Ishikawa (cell line): ENCODE results near the gene SKIDA1.

Experiments
- CEBPB ChIP-seq: IDR thresholded peaks from 2 replicates; pipeline ENCODE4 v1.6.1; 2012
- CREB1 ChIP-seq: IDR thresholded peaks from 2 replicates; pipeline ENCODE4 v1.6.1; 2012; ENCODE audit warnings: low read depth
- EGR1 ChIP-seq: IDR thresholded peaks from 2 replicates; pipeline ENCODE4 v1.6.1; 2012
- EP300 ChIP-seq: IDR thresholded peaks from 2 replicates; pipeline ENCODE4 v1.6.1; 2012; ENCODE audit warnings: borderline replicate concordance
- FOXM1 ChIP-seq: IDR thresholded peaks from 2 replicates; pipeline ENCODE4 v1.6.1; 2012; ENCODE audit warnings: low read depth, borderline replicate concordance
- NFIC ChIP-seq: IDR thresholded peaks from 2 replicates; pipeline ENCODE4 v1.6.1; 2012
- RAD21 ChIP-seq: IDR thresholded peaks from 2 replicates; pipeline ENCODE4 v1.6.1; 2012; ENCODE audit warnings: low read depth
- TAF1 ChIP-seq: IDR thresholded peaks from 2 replicates; pipeline ENCODE4 v1.6.1; 2012; ENCODE audit warnings: low read depth, mild to moderate bottlenecking
- TCF12 ChIP-seq: IDR thresholded peaks from 2 replicates; pipeline ENCODE4 v1.6.1; 2012; ENCODE audit warnings: low read depth
- TEAD4 ChIP-seq: IDR thresholded peaks from 2 replicates; pipeline ENCODE4 v1.6.1; 2012
- USF1 ChIP-seq: IDR thresholded peaks from 2 replicates; pipeline ENCODE4 v1.6.1; 2012
- YY1 ChIP-seq: IDR thresholded peaks from 2 replicates; pipeline ENCODE4 v1.6.1; 2012; ENCODE audit warnings: low read depth
- ZBTB7A ChIP-seq: IDR thresholded peaks from 2 replicates; pipeline ENCODE4 v1.6.1; 2012; ENCODE audit warnings: low read depth
- TF ChIP-seq, protein P1 (sequence below): IDR thresholded peaks from 2 replicates; pipeline ENCODE4 v1.6.1; 2012; ENCODE audit warnings: low read depth, mild to moderate bottlenecking
- TF ChIP-seq, protein P2 (sequence below): IDR thresholded peaks from 2 replicates; pipeline ENCODE4 v1.6.1; 2012

The SKIDA1 gene

DNA sequence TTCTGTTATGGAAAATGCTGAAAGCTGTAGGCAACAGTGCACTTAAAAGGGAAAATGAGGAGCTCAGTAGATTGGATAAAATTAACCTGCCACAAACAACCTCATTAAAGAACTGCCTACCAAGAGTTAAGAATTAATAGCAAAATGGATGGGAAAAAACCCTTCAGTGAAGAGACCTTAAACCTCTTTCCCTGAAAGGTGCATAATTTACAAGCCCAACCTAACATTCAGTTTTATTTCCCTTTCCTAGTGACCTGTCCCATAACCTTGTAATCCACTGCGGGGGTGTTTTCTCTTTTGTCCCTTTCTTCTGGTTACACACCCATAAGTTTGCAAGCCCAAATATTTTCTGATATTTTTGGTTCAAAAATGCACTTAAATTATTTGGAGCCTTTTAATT is 21.9 kb downstream of the SKIDA1 start:
- TF ChIP-seq, protein P1, sequence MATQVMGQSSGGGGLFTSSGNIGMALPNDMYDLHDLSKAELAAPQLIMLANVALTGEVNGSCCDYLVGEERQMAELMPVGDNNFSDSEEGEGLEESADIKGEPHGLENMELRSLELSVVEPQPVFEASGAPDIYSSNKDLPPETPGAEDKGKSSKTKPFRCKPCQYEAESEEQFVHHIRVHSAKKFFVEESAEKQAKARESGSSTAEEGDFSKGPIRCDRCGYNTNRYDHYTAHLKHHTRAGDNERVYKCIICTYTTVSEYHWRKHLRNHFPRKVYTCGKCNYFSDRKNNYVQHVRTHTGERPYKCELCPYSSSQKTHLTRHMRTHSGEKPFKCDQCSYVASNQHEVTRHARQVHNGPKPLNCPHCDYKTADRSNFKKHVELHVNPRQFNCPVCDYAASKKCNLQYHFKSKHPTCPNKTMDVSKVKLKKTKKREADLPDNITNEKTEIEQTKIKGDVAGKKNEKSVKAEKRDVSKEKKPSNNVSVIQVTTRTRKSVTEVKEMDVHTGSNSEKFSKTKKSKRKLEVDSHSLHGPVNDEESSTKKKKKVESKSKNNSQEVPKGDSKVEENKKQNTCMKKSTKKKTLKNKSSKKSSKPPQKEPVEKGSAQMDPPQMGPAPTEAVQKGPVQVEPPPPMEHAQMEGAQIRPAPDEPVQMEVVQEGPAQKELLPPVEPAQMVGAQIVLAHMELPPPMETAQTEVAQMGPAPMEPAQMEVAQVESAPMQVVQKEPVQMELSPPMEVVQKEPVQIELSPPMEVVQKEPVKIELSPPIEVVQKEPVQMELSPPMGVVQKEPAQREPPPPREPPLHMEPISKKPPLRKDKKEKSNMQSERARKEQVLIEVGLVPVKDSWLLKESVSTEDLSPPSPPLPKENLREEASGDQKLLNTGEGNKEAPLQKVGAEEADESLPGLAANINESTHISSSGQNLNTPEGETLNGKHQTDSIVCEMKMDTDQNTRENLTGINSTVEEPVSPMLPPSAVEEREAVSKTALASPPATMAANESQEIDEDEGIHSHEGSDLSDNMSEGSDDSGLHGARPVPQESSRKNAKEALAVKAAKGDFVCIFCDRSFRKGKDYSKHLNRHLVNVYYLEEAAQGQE = no peak

GRCh38 chr10:21502348-21502740 is 23.1 kb downstream of the SKIDA1 start:
- TF ChIP-seq, protein P1 = no peak
- TF ChIP-seq RAD21 = no peak

DNA sequence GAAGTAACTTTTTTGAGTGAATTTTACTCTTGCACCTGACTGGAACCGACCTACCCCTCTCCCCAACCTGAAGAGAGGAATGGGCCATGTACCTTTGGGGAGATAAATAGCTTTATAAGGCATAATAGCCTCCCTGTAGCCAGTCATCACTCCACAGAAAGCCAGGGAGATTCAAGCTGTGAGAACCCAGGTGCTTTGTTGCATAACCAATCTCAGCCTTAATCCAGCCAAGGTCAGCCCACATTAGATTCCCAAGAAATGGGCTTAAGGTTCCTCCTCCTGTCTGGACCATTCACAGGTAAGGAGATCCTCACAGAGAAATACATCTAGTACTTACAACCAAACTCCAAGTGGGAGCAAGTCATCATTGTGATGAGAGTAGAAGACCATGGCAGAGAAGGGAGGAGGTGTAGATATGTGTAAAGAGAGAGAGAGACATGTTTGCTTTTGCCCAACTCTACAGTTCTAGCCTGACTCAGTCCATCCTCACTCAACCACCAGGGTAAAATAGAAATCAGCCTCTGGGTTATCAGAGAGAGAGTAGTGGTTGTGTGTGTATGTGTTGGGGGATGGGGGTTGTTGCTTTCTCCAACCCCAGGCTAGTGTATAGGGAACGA is 23.6 kb downstream of the SKIDA1 start:
- no peak for TF ChIP-seq CREB1

GRCh38 chr10:21501091-21501490 is 24.4 kb downstream of the SKIDA1 start:
- TF ChIP-seq USF1 (no peak), RAD21 (no peak), TAF1 (no peak), FOXM1 (no peak)
- TF ChIP-seq, protein P2, sequence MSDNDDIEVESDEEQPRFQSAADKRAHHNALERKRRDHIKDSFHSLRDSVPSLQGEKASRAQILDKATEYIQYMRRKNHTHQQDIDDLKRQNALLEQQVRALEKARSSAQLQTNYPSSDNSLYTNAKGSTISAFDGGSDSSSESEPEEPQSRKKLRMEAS = no peak

DNA sequence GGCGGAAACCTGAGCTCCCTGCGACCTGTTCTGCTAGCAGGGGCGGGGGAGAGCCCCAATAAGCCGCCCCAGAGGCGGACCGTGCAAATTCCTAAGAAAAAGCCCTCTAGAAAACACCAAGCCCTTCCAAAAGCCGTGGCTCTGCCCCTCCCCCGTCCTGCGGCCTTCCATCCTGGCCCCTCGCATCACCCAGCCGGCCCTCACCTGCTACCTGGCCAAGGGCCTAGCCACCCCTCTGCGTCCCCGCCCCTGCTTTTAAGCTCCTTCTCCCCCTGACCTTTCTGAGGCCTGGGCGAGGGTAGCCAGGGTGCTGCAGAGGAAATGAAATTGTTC is 24.9 kb downstream of the SKIDA1 start:
- TF ChIP-seq EP300 (no peak), EGR1 (no peak), CEBPB (no peak), TEAD4 (no peak), RAD21 (no peak), NFIC (no peak), FOXM1 (no peak), YY1 (no peak), ZBTB7A (no peak), USF1 (no peak), TAF1 (no peak), CREB1 (no peak), TCF12 (no peak)
- TF ChIP-seq, protein P1 = no peak
- TF ChIP-seq, protein P2 = no peak

- no peak for TF ChIP-seq EP300
- TF ChIP-seq, protein P2 = no peak
Observed at GRCh38 chr10:21499701-21500577, 25.5 kb downstream of the SKIDA1 start.
